ENCODE measurements around the gene BIN1.

- peak; percentile 30 for TF ChIP-seq POLR2AphosphoS5 (IDR thresholded peaks at IDR 0.05)
- no peak for TF ChIP-seq POLR2A (IDR thresholded peaks at IDR 0.05)
- TF ChIP-seq CTCF (IDR thresholded peaks at IDR 0.05) = no peak
Observed at GRCh38 chr2:127066942-127067341, 40.0 kb downstream of the BIN1 start.

Data from gastroesophageal sphincter (tissue), 3 donors.